Stimulated activated naive CD4-positive, alpha-beta T cell (primary cell): ENCODE measurements around the gene MCFD2.

ENCODE experiments used
- DNase-seq, 6 experiments: peaks; one replicate each; lab custom pipeline; 2025; lab: John Stamatoyannopoulos, UW

MCFD2 gene

DNA sequence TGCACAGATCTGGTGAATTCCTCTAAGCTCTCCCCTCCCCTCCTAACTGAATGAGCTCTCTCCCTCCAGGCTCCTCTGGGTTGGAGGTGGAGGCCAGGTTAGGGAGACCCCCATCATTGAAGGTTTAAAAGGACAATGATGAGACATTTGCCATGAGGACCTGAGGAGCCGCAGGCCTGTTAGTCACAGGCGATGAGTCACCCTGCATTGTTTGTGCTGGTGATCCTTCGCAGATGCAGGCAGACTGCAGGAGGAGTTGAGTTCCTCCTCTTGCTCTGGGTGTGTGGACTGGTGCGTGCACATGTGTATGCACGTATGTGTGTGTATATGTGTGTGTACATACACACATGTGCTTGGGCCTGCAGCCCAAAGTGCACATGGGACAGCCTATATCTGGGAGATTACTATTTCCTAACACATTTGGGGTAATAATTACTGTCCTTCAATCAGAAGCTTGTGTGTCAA, 42.0 kb downstream of the MCFD2 start:
- no peak for DNase-seq

DNA sequence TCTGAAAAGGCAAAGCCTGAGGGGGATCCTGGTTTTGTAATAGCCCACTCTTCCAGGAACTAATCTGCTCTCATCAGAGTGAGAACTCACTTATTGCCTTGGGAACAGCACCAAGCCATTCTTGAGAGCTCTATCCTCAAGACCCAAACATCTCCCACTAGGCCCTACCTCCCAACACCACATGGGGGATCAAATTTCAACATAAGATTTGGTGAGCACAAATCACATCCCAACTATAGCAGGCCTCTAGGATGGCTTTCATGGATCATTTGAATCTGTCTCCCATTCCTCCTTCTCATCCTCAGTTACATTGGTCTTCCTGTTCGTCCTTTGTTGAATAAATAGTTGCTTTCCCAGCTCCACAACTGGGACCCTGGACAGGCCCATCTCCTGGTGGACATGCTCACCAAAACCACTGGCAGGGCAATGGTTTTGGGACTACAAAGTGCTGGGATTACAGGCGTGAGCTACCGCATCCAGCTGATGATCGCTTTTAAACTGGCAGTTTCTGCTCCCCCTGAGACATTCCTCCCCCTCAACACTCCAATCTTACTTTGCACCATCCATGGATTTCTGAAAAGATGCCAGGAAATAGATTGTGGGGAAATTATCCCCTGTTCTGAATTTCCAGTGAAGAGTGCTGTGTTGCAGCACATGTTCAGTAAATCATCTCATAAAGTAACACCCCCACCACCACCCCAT, 42.6 kb downstream of the MCFD2 start:
- no peak for DNase-seq

DNA sequence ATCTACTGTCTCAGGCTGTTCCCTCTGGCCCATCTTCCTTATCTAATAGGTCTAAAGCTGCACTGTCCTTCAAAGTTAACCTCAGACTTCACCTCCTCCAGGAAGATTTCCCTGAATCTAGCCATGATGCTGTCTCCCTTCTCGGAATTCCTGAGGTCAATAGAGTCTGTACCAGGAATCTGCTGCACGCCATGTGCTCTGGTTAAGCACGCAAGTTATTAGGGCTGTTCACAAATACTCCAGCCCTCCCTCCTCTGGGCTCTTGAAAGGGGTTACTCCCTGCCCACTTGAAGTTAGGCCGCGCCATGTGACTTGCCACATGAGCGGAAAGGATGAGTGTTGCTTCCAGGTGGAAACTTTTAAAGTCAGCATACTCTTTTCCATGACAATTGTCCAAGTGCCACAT, 43.6 kb downstream of the MCFD2 start:
- DNase-seq, result no peak

DNA sequence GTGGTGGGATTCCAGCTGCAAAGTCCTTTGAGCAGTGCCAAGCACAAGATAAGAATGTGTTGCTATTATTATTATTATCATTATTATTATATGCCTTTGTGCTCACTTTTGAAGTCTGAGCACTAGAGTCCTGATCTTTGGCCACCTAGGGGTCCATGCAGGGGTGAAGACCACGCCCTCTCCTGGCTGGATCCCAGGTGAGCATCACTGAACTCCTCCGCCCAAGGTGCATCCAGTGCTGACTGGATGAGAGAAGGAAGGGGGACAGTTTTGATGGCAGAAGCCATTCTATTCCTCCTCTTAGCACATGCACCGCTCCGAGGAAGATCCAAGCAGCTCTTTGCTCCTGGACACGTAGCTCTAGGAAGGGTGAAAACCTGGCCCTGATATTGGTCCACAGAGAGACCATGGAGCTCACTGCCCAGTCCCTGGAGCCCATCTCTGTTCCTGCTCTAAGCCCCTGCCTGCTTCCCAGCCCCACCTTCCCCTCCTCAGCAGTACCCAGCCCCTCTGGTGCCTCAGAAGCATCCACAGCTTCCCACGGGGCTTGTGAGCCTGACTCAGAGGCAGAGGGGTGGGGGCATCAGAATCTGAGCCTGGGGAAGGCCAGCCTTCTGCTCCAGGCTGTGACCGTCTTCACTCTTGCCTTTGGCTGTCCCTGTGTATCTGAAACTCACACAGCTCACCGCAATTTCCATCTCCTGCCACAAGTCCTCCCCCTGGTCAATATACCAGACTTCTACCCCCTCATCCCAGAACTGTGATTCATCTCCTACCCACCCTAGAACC, 45.4 kb downstream of the MCFD2 start:
- DNase-seq, result no peak

DNA sequence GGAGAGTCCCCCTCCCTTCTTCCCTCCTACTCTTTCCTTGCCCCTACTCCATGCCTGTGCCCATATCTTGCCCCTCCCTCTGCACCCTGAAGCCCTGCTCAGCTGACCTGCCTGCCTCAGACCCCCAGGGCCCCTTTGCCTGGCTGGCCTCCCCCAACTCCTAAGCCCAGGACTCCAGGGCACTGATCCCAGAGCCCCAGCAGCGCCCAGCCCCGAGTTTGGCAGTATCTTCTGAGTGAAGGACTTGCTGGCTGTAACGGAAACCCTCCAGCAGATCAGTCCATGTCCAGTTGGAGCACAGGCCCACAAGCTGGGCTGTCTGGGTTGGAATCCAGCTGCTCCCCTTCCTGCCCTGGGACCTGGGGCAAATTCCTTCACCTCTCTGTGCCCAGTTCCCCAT, 46.0 kb downstream of the MCFD2 start:
- no peak for DNase-seq

DNA sequence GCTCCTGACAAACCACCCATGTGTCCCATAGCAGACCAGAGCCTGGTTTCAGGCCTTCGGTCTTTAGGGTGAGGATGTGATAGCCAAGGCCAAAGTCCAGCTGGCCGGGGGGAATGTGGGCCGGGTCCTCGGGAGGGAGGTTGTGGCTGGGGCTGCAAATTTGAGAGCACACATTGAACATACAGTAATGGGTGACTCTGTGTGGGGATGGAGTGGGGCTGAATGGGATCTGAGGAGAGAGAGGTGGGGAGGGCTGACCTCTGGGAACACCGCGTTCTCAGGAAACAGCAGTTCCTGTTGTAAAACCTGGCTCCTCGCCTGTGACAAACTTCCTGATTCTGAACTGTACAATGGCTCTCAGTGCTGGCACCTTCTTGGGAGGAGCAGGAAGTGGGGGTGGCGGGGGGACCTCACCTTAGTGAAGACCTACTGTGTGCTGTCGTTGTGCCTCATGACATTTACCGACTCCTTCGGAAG, 48.8 kb downstream of the MCFD2 start:
- no peak for DNase-seq

DNA sequence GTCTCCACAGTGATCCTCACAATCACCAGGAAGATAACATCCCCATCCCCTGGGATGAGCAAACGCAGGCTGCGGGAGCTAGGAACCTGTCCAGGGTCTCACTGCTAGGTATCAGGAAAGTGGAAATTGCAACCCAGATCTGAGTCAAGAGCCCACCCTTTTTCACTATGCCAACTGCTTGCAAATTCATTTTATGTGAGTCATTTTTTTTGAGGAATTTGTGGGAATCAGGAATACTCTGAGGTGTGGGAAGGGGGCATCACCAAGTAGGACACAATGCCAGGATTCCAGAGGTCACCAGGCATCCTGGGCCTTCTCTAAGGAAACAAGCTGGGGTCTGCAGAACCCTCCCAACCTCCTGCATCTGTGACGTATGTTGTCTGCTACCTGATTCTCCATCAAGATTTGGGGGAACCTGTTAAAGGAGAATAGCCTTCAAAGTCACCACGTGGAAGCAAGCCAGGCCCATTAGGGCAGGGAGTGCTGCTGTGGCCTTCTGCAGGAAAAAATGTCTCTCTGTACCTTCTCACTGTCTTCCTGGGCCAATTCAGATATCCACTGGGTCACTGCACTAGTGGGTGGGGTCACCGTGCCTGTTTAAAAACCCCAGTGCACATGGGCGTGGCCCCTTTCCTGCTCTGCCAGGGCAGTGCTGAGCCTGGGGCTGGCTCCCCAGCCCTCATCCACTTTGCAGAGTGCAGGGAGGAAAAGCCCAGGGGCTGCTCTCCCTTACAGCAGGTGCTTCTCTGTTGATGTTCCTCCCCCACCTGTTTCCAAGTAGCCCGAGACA, 50.2 kb downstream of the MCFD2 start:
- DNase-seq, result no peak

DNA sequence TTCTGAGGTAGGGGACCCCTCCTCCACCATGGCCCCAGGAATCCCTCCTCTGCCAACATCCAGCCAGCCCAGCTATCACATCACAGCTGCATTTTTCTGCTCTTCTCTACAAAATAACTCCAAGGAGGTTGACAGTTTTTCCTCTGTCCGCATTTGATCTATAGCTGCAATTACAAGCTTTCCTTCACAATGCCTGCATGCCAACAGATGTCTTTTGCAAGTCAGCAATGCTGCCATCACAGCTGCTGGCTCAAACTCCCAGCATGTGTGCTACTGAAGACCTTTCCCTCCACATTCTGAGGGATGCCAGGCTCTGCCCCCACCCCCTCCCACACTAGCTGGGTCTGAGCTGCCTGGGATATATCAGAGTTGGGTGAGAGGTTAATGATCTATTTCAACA, 51.7 kb downstream of the MCFD2 start:
- no peak for DNase-seq

DNA sequence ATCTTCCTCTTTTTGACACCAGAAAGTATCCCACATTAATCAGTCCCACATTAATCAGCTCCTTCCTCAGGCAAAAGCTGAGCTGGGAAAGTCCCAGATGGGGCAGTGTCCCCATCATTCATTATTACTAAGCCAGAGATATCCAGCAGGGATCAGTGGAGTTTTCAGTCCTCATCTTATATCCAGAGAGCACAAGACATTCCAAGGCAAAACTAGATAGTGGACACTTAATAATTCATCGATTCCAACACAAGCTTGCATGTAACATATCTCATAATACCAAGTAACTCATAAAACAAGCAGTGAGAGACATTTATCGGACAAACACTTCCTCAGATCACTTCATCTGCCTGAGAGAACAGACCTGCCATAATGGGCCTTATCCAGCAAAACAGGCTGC, 53.1 kb downstream of the MCFD2 start:
- DNase-seq, result no peak

DNA sequence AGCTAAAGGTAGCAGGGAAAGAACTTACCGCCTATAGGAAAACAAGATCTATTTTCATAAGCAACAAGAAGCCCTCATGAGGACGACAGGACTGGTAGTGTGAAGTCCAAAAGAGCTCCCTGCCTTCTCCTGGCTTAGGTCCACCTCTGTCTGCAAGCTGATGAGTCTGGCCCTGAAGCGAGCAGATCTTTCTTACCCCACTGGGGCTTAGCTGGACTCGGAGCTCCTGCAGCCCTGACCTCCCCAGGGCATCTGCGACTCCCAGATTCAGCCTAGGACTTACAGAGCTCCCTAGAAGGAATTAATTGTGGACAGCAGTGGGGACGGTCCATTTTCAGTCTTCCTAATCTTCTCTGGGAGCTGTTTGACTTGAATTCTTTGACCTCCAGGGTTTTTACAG, 53.7 kb downstream of the MCFD2 start:
- no peak for DNase-seq

DNA sequence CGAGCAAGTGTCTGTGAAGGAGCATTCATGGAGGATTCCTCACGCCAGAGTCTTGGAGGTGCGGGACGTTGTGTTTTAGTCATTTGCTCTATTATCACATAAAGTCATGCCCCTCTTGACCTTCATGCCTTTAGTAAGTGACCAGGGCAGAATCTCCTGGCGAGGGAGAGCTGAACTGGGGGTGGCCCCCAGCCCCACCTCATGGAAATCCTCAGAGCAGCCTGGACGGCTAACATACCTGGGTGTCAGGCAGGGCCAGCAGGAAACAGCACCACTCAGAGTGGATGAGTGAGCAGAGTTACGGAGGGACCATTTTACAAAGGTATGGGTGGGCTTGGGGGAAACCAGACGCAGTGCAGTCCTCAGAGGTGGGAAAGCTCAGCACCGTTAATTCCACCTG, 56.1 kb downstream of the MCFD2 start:
- DNase-seq, result no peak

DNA sequence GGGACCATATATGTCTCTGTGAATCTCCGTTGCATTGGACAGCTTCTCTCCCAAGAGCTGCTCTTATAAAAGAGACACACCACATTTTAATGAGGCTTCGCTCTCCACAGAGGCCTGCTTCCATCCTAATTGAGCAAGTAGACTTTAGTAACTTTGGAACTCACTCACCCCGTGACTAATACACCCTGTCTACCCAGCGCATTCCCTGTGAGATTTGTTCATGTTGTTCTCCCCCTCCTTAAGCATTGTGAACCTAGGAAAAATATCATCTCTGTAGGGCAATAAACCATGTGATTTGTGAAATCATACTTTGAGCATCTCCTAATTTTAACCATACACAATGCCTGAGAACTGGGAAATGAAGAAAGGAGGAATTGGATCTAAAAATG, 56.9 kb downstream of the MCFD2 start:
- no peak for DNase-seq

DNA sequence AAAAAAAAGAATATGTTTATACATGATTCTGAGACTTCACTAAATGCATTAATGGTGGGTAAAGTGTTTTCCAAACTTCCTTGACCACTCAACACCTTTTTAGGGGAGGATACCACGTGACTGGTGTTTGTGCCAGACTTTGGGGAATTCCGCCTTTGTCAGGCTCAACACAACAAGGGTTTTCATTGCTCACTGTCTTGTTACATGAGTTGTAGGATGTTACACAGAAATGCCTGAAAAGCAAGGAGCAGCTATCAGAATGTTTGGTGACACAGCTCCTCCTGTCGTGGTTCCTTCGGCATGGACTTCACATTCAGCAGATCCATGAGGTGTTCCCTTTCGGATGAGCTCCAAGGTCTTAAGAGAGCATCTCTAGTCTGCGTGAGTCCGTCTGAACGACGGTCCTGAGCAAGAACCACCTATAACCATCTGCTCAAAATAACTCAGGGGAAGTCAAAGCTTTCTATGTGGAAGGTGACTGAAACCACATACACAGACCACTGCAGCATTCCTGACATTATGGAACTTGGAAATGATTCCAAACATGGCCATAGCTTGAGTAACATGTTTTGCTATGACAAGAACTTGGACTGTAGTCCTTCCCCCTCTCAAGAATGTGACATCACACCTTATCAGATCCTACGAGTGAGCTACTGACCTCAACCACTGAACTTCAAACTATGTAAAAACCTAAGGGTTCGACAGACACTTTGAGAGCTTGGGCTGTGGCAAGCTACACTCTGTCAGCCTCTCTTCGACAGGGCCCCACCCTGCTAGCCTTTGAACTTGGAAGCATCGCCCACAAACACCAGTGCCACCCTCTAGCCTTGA, 57.5 kb downstream of the MCFD2 start:
- no peak for DNase-seq

DNA sequence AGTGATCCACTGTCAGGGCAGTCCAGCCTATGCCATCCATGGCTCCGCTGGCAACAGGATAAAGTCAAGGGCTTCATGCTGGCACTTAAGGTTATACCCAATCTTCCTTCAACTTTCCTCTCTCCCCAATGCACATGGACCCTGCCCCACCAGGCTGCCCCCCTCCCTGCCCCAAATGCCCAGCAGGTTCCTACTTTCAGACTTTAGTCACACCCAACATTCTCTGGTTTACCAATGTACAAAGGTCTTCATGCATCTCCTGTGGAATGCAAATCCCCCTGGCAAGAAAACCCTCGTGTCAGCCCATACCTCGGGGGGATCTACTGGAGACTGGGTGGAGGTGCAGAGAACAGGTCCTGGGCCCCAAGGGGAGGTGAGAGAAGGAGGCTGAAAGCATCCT, 59.3 kb downstream of the MCFD2 start:
- no peak for DNase-seq

DNA sequence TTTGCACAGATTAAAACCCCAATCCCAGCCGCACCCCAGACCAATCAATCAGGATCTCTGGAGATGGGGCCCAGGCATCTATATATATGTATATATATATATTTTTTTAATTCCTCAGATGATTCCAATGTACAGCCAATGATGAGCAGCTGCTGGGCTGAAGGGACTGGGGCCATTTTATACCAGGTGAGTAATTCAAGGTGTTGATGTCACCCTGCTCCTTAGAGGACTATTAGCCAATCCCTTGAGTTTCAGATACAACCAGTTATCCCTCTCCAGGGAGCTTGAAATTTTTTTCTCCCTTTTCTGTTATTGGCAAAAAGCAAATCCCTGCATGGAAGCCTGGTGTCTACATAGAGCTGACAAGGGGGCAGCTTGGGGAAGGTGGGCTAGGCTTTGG, 59.8 kb downstream of the MCFD2 start:
- no peak for DNase-seq

DNA sequence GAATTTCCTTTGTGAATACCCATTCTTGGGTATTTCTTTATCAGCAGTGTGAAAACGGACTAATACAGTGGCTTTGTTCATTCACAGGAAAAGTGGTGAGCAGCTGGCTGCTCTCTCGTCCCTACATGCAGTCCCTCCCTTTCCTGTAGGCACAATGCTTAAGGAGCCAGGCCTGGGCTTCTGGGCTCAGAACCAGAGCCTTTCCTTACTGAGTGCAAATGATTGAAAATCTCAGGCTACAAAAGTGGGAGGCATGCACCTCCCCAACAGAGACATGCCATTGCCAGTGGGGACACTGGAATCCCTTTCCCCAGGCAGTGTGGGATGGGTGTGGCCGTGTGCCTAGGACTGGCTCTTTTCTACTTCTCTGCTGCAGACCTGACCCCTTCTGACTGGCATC, 61.3 kb downstream of the MCFD2 start:
- no peak for DNase-seq

DNA sequence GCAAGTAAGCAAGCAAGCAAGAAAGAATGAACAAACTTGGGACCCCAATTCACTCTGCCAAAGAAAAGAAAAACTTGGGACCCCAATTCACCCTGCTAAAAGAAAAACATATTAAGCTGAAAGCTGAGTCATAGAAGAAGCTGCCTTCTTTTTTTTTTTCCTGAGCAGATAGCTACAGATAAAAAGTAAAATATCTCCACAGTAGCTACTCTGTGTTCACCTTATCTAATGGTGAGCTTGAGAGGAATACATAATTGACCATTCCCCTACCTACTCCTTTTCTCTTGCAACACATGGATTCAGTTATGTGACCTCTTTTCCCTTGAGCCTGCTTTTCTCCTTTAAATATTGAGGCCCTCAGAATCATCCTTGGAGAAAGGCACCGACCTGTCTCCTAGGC, 63.0 kb downstream of the MCFD2 start:
- no peak for DNase-seq

DNA sequence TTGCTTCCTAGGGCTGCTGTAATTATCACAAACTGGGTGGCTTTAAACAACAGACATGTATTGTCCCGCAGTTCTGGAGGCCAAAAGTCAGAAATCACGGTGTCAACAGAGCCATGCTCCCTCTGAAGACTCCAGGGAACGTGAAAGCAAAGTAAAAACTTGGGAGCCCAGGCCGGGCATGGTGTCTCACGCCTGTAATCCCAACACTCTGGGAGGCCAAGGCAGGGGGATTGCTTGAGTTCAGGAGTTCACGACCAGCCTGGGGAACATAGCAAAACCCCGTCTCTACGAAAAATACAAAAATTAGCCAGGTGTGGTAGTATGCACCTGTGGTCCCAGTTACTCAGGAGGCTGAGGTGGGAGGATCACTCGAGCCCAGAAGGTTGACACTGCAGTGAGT, 63.5 kb downstream of the MCFD2 start:
- no peak for DNase-seq
